ENCODE measurements around the gene AKNA. TPM values are rescaled to one million over a fixed set of nuclear protein-coding genes. Genes with fewer than 3 reads are reported as not detected.
"Not testable (repeated sequence)": the region's sequence is repeated elsewhere in the genome, so short reads cannot be mapped to it uniquely, and the experiment has no call there.

AKNA gene
- total RNA-seq, 4 donors from 2014 or later, result 34.8 to 63.2 (median 48.6) TPM

GRCh38 chr9:114321759-114322158, 66.0 kb downstream of the AKNA start:
- H3K27ac ChIP-seq, result no peak overlapping the region
- H3K4me1 ChIP-seq, result no peaks in the 10 kb centered on the region
- WGBS, 2 donors (ENCODE audit: low coverage in 1 of 2), result 79 to 85% methylated on average over 7 to 8 of the region's 8 CpGs
- in situ Hi-C loops (cut with MboI; ENCODE audit: low pct_ligation_motif_present in 1 of 4, low pct_unique_long_range_greater_than_20kb in 1 of 4, low sequenced_read_pairs in 3 of 4) (no loop called here), intact Hi-C loops (cut with DNase I; ENCODE audit: low total_unique reads) (no loop called here)
- no peak overlapping the region for H3K4me3 ChIP-seq
- H3K36me3 ChIP-seq, result no peaks in the 10 kb centered on the region
- H3K9me3 ChIP-seq, result no peaks in the 10 kb centered on the region
- DNase-seq, result no peak
- TF ChIP-seq POLR2AphosphoS5 (IDR thresholded peaks at IDR 0.05) (no peak), EP300 (IDR thresholded peaks at IDR 0.05; ENCODE audit: low read depth) (no peak), CTCF (IDR thresholded peaks at IDR 0.05) (no peak), POLR2A (IDR thresholded peaks at IDR 0.05) (no peak)
- no peaks in the 10 kb centered on the region for H3K27me3 ChIP-seq

- DNase-seq; in situ Hi-C loops (cut with MboI; ENCODE audit: low pct_ligation_motif_present in 1 of 4, low pct_unique_long_range_greater_than_20kb in 1 of 4, low sequenced_read_pairs in 3 of 4); H3K4me1 ChIP-seq; H3K9me3 ChIP-seq; H3K4me3 ChIP-seq; H3K27ac ChIP-seq; H3K36me3 ChIP-seq; intact Hi-C loops (cut with DNase I; ENCODE audit: low total_unique reads); H3K27me3 ChIP-seq: not testable (repeated sequence)
- 77 to 88% methylated on average over 4 to 7 of the region's 7 CpGs for WGBS, 2 donors (ENCODE audit: low coverage in 1 of 2)
These were observed 67.1 kb downstream of the AKNA start for GRCh38 chr9:114320710-114321109.

GRCh38 chr9:114319147-114319546, 68.6 kb downstream of the AKNA start:
- H3K4me1 ChIP-seq, result no peaks in the 10 kb centered on the region
- no peak overlapping the region for H3K4me3 ChIP-seq
- no peak for DNase-seq
- no peak overlapping the region for H3K27ac ChIP-seq
- no peaks in the 10 kb centered on the region for H3K27me3 ChIP-seq
- H3K36me3 ChIP-seq, result no peaks in the 10 kb centered on the region
- TF ChIP-seq POLR2AphosphoS5 (IDR thresholded peaks at IDR 0.05) (no peak), EP300 (IDR thresholded peaks at IDR 0.05; ENCODE audit: low read depth) (no peak), POLR2A (IDR thresholded peaks at IDR 0.05) (no peak), CTCF (IDR thresholded peaks at IDR 0.05) (no peak)
- 48 to 72% methylated on average over 2 to 3 of the region's 3 CpGs for WGBS, 2 donors (ENCODE audit: low coverage in 1 of 2)
- in situ Hi-C loops (cut with MboI; ENCODE audit: low pct_ligation_motif_present in 1 of 4, low pct_unique_long_range_greater_than_20kb in 1 of 4, low sequenced_read_pairs in 3 of 4), result no loop called here
- no peaks in the 10 kb centered on the region for H3K9me3 ChIP-seq
- intact Hi-C loops (cut with DNase I; ENCODE audit: low total_unique reads), result no loop called here

- no peak overlapping the region for H3K4me3 ChIP-seq
- no peaks in the 10 kb centered on the region for H3K4me1 ChIP-seq
- no peaks in the 10 kb centered on the region for H3K36me3 ChIP-seq
- no peaks in the 10 kb centered on the region for H3K27me3 ChIP-seq
- in situ Hi-C loops (cut with MboI; ENCODE audit: low pct_ligation_motif_present in 1 of 4, low pct_unique_long_range_greater_than_20kb in 1 of 4, low sequenced_read_pairs in 3 of 4) (no loop called here), intact Hi-C loops (cut with DNase I; ENCODE audit: low total_unique reads) (no loop called here)
- H3K9me3 ChIP-seq, result no peaks in the 10 kb centered on the region
- WGBS, 2 donors (ENCODE audit: low coverage in 1 of 2), result 83% methylated on average over 8 of the region's 8 CpGs; no CpG with 5 or more reads in 1 of the 2 donors
- DNase-seq, result no peak
- H3K27ac ChIP-seq, result no peak overlapping the region
- no peak for TF ChIP-seq POLR2AphosphoS5 (IDR thresholded peaks at IDR 0.05)
These were observed 69.4 kb downstream of the AKNA start for GRCh38 chr9:114318416-114318815.

GRCh38 chr9:114317665-114318357, 70.0 kb downstream of the AKNA start:
- no peak overlapping the region for H3K27ac ChIP-seq
- WGBS, 2 donors (ENCODE audit: low coverage in 1 of 2), result 78 to 87% methylated on average over 8 of the region's 8 CpGs
- in situ Hi-C loops (cut with MboI; ENCODE audit: low pct_ligation_motif_present in 1 of 4, low pct_unique_long_range_greater_than_20kb in 1 of 4, low sequenced_read_pairs in 3 of 4), result no loop called here

More at GRCh38 chr9:114317665-114318357, 70.0 kb downstream of the AKNA start:
- intact Hi-C loops (cut with DNase I; ENCODE audit: low total_unique reads), result no loop called here
- H3K9me3 ChIP-seq, result no peaks in the 10 kb centered on the region
- no peak for TF ChIP-seq EP300 (IDR thresholded peaks at IDR 0.05; ENCODE audit: low read depth)
- no peak for TF ChIP-seq POLR2AphosphoS5 (IDR thresholded peaks at IDR 0.05)
- no peak for TF ChIP-seq CTCF (IDR thresholded peaks at IDR 0.05)
- H3K36me3 ChIP-seq, result no peaks in the 10 kb centered on the region
- H3K4me1 ChIP-seq, result no peaks in the 10 kb centered on the region
- H3K4me3 ChIP-seq, result no peak overlapping the region
- no peaks in the 10 kb centered on the region for H3K27me3 ChIP-seq
- DNase-seq, result no peak
